GM12874 (cell line): ENCODE results near the gene AGAP1.

ENCODE experiments used
- CTCF ChIP-seq: IDR thresholded peaks from 2 replicates; pipeline ENCODE4 v1.5.1; 2011; ENCODE audit warnings: low read depth, mild to moderate bottlenecking, control low read depth, low read length, moderate library complexity; ENCODE audit not compliant: insufficient read depth

AGAP1 gene

GRCh38 chr2:235552671-235553070 lies 58.8 kb downstream of the AGAP1 start:
- no peak for TF ChIP-seq CTCF

- TF ChIP-seq CTCF = no peak
These were observed 59.4 kb downstream of the AGAP1 start for GRCh38 chr2:235553291-235553690.

- no peak for TF ChIP-seq CTCF
These were observed 59.9 kb downstream of the AGAP1 start for GRCh38 chr2:235553696-235554100.

GRCh38 chr2:235554385-235554784 lies 60.5 kb downstream of the AGAP1 start:
- no peak for TF ChIP-seq CTCF

- TF ChIP-seq CTCF = no peak
These were observed 61.1 kb downstream of the AGAP1 start for GRCh38 chr2:235554936-235555335.

- TF ChIP-seq CTCF = no peak
These were observed 61.5 kb downstream of the AGAP1 start for GRCh38 chr2:235555371-235555770.

GRCh38 chr2:235556086-235556485 lies 62.2 kb downstream of the AGAP1 start:
- no peak for TF ChIP-seq CTCF

- no peak for TF ChIP-seq CTCF
These were observed 63.1 kb downstream of the AGAP1 start for GRCh38 chr2:235556901-235557300.
